Pulmonary artery endothelial cell (primary cell): ENCODE results near the gene C22orf23. TPM values are rescaled to one million over a fixed set of nuclear protein-coding genes. Genes with fewer than 3 reads are reported as not detected.
"Not testable (repeated sequence)": the region's sequence is repeated elsewhere in the genome, so short reads cannot be mapped to it uniquely, and the experiment has no call there.

Experiments used
- DNase-seq: peaks from one replicate; pipeline ENCODE4 v3.0.0-alpha.2; 2011; ENCODE audit warnings: low read depth, low spot score
- total RNA-seq: library from RNA; depleted of rRNA; stranded (reverse); fragments of >200 nt; gene quantifications from 2 replicates; pipeline ENCODE4 v1.2.3, GENCODE V29; 2014

Gene C22orf23
- total RNA-seq, 1 donor from 2014 or later = 0.26 TPM

DNA sequence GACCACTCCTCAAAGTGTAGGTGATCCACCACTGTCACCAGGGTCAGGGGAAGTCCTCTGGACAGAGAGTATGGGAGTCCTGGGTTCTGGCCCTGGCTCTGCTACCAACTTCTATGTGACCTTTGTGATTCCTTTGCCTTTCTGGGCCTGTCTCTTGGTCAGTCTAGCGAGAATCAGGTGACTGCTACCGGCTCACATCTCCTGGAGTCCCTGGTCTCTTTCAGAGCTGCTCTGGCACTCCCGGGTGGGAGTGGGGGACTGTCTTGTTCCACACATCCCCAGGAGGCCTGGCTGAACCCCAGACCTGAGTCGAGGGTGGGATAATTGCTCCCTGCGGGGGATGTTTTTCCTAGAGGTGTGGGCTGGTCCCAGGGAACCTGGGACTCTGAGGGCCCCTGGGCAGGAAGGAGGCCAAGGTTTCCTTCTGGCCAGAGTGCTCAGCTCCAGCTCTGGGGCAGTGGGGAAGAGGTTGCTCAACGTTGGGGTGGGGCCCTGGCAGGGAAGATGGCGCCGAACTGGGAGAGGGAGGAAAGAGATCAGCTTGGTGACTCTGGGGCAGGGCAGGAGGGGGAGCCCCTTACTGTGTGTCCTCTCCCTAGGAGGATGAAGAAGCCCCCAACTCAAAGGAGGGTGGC, 28.9 kb upstream of the C22orf23 start:
- no peak for DNase-seq

DNA sequence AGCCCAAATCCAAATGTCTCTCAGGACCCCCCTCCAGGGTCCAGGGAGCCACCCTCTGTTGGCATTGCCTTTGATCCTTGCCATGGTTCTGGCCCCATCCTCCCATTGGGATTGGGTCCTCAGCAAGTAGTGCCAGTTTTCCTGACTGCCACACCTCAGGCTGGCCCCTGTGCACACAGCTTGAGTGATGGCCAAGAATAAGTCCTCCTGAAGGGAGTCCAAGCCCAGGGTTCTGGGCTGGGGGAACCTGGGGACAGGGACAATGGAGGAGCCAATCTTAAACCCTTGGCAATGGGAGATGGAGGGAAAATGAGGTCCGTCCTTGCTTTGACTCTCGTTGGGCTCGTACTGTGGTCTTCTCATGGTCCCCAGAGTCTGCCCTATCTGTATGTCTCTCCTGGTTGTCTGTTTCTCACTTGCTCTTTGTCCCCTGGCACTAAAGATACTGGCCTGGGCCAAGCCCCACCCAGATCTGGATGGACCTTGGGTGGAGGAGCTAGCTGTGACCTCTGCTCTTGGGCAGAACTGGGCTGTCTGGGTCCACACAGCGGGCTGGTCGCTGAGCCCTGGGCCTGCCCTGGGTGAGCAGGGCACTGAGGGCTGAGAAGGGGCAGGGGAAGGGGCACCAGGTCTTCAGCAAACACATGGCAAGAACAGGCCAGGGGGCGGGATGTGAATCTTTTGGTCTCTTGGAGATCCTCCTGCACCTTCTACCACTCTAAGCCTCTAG, 28.0 kb upstream of the C22orf23 start:
- no peak for DNase-seq

DNA sequence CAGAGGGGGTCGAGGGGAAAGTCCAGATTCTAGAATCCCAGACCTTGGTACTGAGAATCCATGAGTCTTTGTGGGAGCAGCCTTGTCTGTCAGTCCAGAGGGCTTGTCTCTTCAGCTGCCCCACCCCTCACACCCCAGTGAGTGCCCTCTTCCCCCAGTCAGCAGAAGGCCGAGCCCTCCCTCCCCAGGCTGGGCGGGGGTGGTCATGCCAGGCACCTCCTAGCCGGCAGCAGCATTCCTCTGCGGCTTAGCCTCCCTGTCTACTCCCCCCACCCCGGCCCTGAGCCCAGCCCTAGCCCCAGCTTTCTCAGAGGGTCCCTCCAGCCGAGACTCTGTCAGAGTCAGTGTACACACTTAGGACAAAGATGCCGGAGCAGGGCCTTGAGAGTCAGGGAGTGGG, 26.4 kb upstream of the C22orf23 start:
- DNase-seq = no peak

DNA sequence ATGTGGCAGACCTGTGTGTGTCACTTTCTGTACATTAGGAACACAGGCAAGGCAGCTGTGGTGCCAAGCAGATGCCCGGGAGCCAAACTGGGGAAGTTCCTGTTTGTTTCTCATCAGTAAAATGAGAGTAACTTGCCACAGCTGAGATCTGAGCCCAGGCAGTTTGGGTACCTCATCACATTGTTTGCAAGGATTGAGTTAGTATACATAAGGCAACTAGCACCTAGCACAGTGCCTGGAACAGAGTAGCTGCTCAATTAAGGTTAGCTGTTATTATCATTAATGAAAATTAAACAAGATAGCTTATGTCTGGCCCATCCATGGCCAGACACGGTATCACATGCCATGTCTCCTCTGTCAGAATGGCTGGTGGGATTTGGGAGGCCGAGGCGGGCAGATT, 23.1 kb upstream of the C22orf23 start:
- no peak for DNase-seq

DNA sequence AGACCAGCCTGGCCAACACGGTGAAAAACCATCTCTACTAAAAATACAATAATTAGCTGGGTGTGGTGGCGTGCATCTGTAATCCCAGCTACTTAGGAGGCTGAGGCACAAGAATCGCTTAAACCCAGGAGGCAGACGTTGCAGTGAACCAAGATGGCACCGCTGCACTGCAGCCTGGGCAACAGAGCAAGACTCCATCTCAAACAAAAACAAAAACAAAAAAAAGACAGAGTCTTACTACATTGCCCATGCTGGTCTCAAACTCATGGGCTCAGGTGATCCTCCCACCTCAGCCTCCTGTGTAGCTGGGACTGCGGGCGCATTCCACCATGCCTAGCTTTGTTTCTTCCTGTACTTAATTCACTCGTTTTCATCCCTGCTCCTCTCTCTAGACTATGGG, 22.6 kb upstream of the C22orf23 start:
- DNase-seq = not testable (repeated sequence)

DNA sequence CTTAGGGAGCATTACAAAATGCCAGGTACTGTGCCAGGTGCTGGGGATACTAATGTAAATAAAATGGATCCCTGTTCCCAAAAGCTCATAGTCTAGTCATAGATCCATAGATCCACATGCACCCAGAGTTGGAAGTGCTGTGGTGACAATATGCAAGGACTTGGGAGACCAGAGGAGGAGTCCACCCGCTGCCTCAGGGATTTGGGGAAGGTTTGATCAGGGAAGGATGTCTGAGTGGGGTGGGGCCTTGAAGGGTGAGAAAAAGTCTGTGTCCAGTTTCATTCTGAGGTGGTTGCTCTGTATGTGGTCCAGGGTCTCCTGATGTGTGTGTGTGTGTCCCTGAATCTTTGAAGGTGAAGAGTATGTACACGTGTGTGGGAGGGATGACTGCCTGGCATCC, 21.8 kb upstream of the C22orf23 start:
- no peak for DNase-seq

DNA sequence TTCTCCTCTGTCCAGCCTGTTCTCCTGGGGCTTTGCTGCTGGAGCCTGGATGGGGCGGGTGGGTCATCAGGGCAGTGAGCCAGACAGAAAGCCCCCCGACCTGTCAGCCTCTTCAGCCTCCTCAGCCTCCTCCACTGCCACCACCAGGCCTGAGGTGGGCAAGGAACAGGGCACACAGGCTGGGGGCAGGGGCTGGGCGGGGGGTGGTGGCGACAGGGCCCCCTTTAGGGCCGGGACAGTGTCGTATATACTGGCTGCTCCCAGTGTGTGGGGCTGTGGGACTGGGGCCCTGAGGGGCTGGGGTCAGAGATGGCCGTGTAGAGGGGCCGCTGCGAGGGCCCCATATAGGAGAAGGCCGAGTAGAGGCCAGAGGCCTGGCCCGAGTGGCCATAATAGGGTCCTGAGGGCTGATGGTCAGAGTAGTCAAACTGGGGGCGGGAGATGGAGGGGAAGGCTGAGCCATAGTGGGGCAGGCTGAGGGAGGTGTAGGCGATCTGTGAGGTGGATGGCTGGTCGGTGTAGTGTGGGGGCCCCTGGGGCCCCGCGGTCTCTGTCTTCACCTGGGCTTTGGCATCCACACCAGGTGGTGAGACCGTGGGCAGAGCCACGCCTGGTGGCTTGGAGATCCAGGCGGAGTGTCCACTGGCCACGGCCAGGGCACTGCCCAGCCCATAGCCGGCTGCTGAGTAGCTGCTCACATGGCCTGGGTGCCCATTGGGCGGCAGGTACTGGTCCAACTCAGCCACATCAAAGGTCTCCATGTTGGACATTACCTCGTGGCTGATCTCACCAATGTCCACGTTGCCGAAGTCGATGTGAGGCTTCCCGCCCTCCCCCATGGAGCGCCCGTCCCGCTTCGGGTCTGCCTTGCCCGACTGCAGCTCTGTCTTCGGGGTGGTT, 20.1 kb upstream of the C22orf23 start:
- DNase-seq = no peak

DNA sequence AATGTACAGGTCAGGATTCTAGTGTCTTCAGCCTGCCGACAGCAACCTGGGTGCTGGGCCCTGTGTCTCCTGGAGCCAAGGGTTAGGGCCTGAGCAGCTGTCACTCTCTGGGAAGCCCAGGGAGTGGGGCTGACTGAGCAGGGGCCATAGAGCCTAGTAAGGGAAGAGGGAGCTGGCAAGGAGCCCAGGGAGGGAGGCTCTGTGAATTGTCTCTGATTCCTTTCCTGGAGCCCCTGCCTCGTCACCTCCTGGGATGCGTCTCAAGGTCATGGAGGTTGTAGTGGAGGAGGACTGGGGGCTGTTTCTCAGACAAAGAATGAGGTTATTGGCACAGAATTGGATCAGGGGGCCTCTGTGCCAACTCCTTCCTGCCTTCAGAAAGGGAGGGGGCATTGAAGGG, 19.1 kb upstream of the C22orf23 start:
- DNase-seq = no peak

DNA sequence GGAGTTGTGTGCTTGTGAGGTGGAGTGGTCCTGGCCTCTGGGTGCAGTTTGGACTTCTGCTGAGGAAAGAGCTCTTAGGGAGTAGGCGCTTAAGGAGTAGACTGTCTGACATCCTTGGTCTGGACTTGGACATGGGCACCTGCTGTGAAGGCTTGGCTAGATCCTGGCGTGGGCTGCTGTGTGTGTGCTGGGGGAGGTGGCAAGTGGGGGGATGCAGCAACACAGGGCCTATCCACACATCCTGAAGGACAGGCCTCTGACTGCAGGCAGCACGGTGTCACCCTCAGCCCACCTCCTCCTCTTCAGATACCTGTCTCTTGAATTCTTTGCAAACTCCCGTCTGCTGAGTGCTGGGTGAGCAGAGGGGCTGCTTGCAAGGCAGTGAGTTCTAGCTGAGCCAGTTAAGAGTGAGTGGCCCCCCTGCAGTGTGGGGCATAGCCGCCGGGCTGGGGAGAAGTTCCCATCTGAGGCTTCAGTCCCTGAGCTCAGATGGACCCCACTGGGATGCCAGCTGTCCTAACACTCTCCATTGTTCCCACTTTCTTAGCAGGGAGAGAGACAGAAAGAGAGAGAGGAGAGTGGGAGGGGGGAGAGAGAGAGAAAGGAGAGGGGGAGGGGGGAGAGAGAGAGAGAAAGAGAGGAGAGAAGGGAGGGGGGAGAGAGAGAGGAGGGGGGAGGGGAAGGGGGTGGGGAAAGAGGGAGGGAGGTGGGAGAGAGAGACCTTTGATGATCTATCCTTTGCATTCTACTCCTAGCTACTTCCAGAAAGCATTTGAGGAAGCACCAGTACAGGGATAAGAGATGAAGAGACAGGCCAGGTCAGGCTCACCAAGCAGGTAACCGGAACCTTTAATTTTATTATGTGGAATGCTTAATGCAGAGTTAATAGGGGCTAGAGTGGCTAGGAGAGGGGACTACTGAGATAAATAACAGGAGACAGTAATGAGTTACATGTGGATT, 18.4 kb upstream of the C22orf23 start:
- no peak for DNase-seq

DNA sequence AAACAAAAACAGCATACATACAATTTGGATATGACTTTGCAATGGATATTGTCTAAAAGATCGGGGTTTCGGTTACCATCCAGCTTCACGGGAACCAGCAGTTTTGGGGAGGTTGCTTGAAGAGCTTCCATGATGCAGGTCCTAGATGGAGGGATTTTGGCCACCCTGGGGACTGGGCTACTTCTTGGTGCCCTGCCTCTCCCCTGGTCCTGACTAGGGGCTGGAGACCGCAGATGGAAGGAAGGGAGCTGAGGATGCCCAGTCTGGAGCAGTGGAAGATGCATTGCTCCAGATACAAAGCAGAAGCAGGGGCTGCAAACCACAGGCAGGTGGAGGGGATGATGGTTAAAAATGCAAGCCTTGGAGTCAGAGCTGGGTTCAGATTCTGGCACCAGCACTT, 17.5 kb upstream of the C22orf23 start:
- DNase-seq = no peak

DNA sequence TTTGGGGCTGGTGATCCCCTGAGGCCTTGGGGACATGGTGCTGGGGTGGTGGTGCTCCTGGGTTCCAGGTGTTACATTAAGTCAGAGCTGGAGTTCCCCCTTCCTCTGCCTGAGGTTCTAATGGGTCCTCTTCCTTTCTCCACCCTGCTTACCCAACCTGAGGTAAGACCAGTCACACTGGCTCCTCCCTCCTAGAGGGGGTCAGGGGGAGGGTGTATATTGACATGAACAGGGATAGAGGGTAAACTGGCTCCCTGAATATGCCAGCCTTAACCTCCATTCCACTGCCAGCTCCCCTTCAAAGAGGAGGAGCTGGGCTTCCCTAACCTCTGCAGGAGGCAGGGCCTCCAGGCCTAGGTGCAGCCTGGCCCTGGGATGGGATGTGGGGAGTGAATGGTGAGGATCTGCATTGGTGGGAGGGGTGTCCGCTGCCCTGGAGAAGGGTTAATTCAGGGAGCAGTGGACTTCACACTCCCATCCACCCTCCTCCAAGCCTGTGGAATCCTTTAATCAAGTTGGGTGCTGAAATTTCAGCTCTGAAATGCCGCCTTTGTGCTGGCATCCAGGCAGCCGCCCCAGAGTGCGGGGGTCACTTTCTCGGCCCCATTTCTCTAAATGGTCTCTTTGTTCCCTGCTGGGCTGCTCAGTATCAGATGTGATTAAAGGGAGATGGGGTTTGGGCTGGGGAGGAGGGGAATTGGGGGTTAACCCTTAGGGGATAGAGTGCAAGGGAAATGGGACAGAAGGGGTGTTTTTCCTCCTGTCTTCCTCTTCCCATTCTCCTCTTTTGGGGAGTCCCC, 15.3 kb upstream of the C22orf23 start:
- DNase-seq = no peak

DNA sequence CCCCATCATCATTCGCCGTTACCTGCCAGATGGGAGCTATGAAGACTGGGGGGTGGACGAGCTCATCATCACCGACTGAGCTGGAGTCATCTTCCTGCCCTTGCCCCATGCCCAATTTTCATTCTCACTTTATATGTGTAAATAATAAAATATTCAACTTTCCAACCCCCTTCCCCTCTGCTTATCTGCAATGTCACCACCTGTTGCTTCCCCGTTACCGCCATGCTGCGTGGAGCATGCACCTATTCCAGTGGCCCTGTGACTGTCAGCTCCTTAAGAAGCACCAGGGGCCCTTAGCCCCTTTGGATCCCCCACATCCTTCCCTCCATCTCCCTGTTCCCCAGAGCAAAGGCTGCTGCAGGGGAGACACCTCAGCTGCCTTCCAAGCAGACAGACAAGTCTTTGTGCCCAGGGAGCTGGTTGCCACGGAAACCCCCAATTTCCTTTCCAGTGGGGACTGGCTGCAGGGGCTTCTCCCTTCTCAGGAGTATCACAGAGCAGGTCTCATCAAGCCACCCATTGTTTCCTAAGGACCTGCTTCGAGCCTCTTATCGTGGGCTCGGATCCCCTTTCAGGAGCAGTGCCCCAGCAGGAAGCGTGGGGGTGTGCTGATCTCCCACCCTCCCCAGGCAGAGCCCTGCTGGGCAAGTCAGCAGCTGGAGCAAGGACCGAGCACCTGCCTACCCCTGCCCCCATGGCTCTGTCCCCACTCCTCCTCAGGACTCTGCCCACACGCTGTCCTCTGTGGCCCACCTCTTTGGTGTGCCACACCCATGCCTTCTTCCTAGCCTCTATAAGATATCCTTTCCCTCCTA, 14.4 kb upstream of the C22orf23 start:
- no peak for DNase-seq

DNA sequence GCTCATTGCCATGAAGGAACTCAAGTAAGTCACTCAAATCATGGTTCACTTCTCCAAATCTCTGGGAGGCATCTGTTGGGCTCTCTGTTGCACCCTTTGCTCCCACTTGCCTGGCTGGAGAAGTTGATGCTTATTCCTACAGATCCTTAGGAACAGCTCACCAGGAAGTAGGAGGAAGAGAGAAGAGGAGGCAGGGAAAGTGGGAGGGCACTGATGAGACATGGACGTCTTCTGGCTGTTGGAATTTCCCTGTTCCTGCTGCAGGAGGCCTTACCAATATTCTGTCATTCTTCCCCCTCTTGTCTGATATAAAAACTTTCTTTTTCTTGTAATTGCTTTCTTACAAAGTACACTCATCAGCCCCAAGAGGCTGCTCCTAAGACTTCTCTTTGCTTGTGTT, 13.7 kb upstream of the C22orf23 start:
- no peak for DNase-seq

DNA sequence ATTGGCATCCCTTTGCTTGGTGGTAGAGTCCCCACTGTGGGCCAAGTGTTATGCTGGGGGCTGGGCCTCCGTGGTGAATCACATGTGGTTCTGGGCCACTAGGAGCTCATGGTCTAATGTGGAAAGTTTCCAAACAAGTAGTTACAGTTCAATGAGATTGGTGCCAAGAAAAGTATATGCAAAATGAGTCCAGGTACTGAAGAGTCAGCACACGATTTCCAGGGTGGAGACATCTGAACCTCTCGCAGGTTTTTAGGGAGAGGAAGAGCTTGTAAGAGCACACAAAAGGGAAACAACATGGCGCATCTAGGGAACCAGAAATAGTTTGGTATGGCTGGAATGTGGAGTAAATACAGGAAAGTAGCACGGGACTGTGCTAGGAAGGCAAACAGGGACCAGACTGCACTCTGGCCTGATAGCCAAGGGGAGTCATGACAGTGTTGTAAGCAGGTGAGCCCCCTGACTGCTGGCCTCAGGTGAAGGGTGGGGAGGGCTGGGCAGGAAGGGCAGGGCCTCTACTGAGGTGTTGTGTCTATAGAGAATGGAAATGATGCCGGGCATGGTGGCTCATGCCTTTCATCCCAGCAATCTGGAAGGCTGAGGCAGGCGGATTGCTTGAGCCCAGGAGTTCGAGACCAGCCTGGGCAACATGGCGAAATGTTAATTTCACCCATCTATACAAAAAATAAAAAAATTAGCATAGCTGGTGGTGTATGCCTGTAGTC, 12.7 kb upstream of the C22orf23 start:
- DNase-seq = no peak

DNA sequence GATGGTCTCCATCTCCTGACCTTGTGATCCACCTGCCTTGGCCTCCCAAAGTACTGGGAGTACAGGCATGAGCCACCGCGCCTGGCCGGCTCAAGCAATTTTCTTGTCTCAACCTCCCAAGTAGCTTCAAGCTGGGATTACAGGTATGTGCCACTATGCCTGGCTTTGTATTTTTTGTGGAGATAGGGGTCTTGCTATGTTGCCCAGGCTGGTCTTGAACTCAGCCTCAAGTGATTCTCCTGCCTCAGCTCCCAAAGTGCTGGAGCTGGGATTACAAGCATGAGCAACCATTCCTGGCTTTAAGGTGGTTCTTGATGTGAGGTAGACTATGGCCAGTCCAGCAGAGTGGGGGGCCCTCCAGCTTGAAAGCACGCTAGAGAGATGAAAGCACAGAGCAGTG, 7.7 kb upstream of the C22orf23 start:
- DNase-seq = no peak

DNA sequence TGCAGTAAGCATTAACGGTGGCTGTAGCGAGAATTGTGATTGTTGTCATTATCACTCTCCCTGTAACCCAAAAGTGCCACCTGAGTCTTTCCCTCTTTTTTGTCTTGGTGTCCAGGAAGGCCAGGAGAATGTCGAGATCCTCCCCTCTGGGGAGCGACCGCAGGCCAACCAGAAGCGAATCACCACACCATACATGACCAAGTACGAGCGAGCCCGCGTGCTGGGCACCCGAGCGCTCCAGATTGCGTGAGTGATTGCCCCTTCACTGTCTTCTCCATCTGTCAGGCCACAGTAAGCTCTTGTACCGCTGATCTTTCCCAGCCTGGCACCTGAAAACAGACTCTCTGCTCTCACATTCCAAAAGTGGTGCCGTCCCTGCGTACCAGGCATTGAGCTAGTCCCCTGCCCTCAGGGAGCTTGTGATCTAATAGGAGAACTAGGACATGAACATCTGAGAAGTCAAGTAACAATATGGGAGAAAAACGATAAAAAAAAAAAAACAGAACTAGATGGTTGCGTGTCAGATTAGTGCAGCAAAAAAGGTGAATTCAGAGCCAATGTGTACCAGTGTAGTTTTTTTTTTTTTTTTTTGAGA, 5.9 kb upstream of the C22orf23 start:
- DNase-seq = no peak

DNA sequence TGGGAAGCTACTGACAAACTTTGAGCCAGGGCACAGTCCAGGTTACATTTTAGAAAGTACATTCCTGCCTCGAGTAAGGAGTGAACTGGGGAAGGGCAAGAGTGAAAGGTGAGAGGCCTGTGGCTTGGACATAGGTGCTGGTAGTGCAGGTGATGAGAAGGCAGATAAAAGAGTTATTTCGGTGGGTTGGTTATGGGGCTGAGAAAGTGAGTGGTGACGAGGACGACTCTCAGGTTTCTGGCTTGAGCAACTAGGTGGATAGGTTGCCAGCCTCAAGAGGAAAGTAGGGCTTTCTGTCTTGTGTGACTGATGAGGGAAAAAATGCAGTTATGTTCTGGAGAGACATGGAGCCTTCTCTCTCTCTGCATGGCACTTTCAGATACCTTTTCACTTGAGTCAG, 3.8 kb upstream of the C22orf23 start:
- DNase-seq = no peak

DNA sequence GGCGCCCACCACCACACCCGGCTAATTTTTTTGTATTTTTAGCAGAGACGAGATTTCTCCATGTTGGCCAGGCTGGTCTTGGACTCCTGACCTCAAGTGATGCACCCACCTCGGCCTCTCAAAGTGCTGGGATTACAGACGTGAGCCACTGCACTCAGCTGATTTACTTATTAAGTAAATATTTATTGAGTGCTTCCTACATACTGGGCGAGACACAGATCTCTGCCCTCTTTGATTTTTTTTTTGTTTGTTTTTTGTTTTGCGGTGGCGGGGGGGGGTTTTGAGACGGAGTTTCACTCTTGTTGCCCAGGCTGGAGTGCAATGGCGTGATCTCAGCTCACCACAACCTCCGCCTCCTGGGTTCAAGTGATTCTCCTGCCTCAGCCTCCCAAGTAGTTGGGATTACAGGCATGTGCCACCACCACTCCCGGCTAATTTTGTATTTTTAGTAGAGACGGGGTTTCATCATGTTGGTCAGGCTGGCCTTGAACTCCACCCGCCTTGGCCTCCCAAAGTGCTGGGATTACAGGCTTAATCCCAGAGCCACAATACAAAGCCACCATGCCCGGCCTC, 2.5 kb upstream of the C22orf23 start:
- DNase-seq = not testable (repeated sequence)
